Common myeloid progenitor, CD34-positive (primary cell): ENCODE measurements around the gene PLEKHA7.

ENCODE experiments used
- CTCF ChIA-PET: fragments of 350-600 bp; sonication (Branson Sonifier 250); formaldehyde crosslinking; loops from one replicate; lab custom pipeline; 2021; ENCODE audit warnings: antibody characterized with exemption; lab: Charles Lee
- POLR2A ChIA-PET: fragments of 350-600 bp; sonication (Branson Sonifier 250); formaldehyde crosslinking; loops from one replicate; lab custom pipeline; 2021; ENCODE audit warnings: antibody characterized with exemption; lab: Charles Lee
- DNase-seq, 3 donors: peaks; one replicate each; pipeline versions ENCODE4 v3.0.0 to v3.0.0-alpha.2; 2013
- H3K27ac ChIP-seq, 2 experiments: 1 replicate in 1 of 2; 2 replicates in 1 of 2; pipeline ENCODE4 v1.7.0; 2013; ENCODE audit warnings: inconsistent platforms in 2 of 2, low read length in 2 of 2, mild to moderate bottlenecking in 2 of 2, low read depth in 1 of 2, moderate library complexity in 1 of 2; ENCODE audit not compliant: severe bottlenecking in 2 of 2, insufficient read depth in 1 of 2, poor library complexity in 1 of 2
- H3K27me3 ChIP-seq, 5 experiments: replicated peaks in 2 of 5; 1 replicate in 3 of 5; 2 replicates in 2 of 5; pipeline versions ENCODE4 v1.6.1 to v1.7.0; 2013; ENCODE audit warnings: low read length in 4 of 5, mild to moderate bottlenecking in 2 of 5, moderate library complexity in 2 of 5, inconsistent platforms in 1 of 5; ENCODE audit not compliant: insufficient read depth in 5 of 5, control insufficient read depth in 4 of 5
- H3K36me3 ChIP-seq, 4 experiments: 1 replicate in 2 of 4; 2 replicates in 2 of 4; pipeline versions ENCODE4 v1.6.1 to v1.7.0; 2013; ENCODE audit warnings: low read length in 3 of 4, control low read depth in 1 of 4, mild to moderate bottlenecking in 1 of 4; ENCODE audit not compliant: control insufficient read depth in 4 of 4, insufficient read depth in 4 of 4
- H3K4me1 ChIP-seq, 4 experiments: 1 replicate in 3 of 4; 2 replicates in 1 of 4; pipeline versions ENCODE4 v1.6.1 to v1.7.1; 2013; ENCODE audit warnings: low read length in 3 of 4, mild to moderate bottlenecking in 3 of 4, control low read depth in 1 of 4, inconsistent platforms in 1 of 4, moderate library complexity in 1 of 4; ENCODE audit not compliant: control insufficient read depth in 4 of 4, insufficient read depth in 4 of 4; ENCODE audit errors: control extremely low read depth in 1 of 4
- H3K4me3 ChIP-seq, 7 experiments: 1 replicate in 4 of 7; 2 replicates in 3 of 7; pipeline versions ENCODE4 v1.5.1 to v1.7.0; 2013; ENCODE audit warnings: mild to moderate bottlenecking in 7 of 7, low read length in 6 of 7, moderate library complexity in 6 of 7, inconsistent platforms in 2 of 7, low read depth in 2 of 7, control low read depth in 1 of 7; ENCODE audit not compliant: insufficient read depth in 4 of 7, control insufficient read depth in 1 of 7; ENCODE audit errors: extremely low read depth in 1 of 7
- H3K9me3 ChIP-seq, 5 experiments: 1 replicate in 4 of 5; 2 replicates in 1 of 5; pipeline versions ENCODE4 v1.6.1 to v1.7.1; 2013; ENCODE audit warnings: low read length in 4 of 5, mild to moderate bottlenecking in 2 of 5, inconsistent platforms in 1 of 5, low read depth in 1 of 5, moderate library complexity in 1 of 5; ENCODE audit not compliant: control insufficient read depth in 4 of 5, insufficient read depth in 2 of 5; ENCODE audit errors: control extremely low read depth in 1 of 5
- WGBS: methylation state at CpG from one replicate; pipeline ENCODE4 v1.1.5; 2013; ENCODE audit not compliant: insufficient coverage; 5-methylcytosine and 5-hydroxymethylcytosine counted together

The PLEKHA7 gene

GRCh38 chr11:16737818-16738192, 276.4 kb downstream of the PLEKHA7 start:
- 0% methylated on average over 2 of the region's 6 CpGs for WGBS

More at GRCh38 chr11:16737818-16738192, 276.4 kb downstream of the PLEKHA7 start:
- Histone ChIP-seq H3K36me3 (peaks cover 0 to 12% (median 8%) of the 10 kb centered on the region in 4 experiments), H3K9me3 (no peaks in the 10 kb centered on the region), H3K27me3 (no peaks in the 10 kb centered on the region), H3K4me1 (peaks cover 7 to 16% (median 12%) of the 10 kb centered on the region in 4 experiments), H3K27ac (peak overlapping the region; percentile 100), H3K4me3 (peak overlapping the region; percentile 60 to 99 (median 94))
- CTCF ChIA-PET = no interaction called here
- no peak for DNase-seq
- POLR2A ChIA-PET = no interaction called here
